Endothelial cell of umbilical vein (primary cell): ENCODE data around the gene SPG11. TPM values are rescaled to one million over a fixed set of nuclear protein-coding genes. Genes with fewer than 3 reads are reported as not detected.

ENCODE experiments used
- BruUV-seq: library from RNA; stranded (reverse); fragments of 400-500 nt; replicated peaks from 2 replicates; lab custom pipeline; 2021; lab: Mats Ljungman, UMichigan
- CTCF ChIA-PET: fragments of 300-600, 350-600 bp; sonication (Branson Sonifier 250); formaldehyde crosslinking; loops from one replicate; lab custom pipeline; 2021; ENCODE audit warnings: antibody characterized with exemption, inconsistent platforms; lab: Charles Lee
- POLR2A ChIA-PET: fragments of 300-600, 350-600 bp; sonication (Branson Sonifier 250); formaldehyde crosslinking; loops from one replicate; lab custom pipeline; 2021; ENCODE audit warnings: antibody characterized with exemption, inconsistent platforms; lab: Charles Lee
- DNase-seq: peaks from one replicate; pipeline ENCODE4 v3.0.0-alpha.2; 2011; ENCODE audit warnings: low read depth, low spot score
- FAIRE-seq: peaks from 2 replicates; lab custom pipeline; 2011; peaks lifted over from hg19 to GRCh38; lab: Jason Lieb, UNC
- H2AFZ ChIP-seq: 2 replicates; pipeline ENCODE4 v1.6.0; 2012; ENCODE audit warnings: low read depth, low read length, control low read depth, inconsistent platforms
- H3K27ac ChIP-seq: 2 replicates; pipeline ENCODE4 v1.5.1; 2011; ENCODE audit warnings: low read depth, mild to moderate bottlenecking, control low read depth, low read length, moderate library complexity; ENCODE audit not compliant: insufficient read depth
- H3K27me3 ChIP-seq, 2 experiments: 2 replicates each; pipeline versions ENCODE4 v1.6.0 to v1.6.1; 2011; ENCODE audit warnings: low read length in 2 of 2, mixed read lengths in 1 of 2; ENCODE audit not compliant: control insufficient read depth in 2 of 2, insufficient read depth in 2 of 2
- H3K36me3 ChIP-seq, 2 experiments: 2 replicates in 1 of 2; 3 replicates in 1 of 2; pipeline ENCODE4 v1.5.1; 2011; ENCODE audit warnings: low read length in 2 of 2, mild to moderate bottlenecking in 1 of 2, moderate library complexity in 1 of 2; ENCODE audit not compliant: control insufficient read depth in 2 of 2, insufficient read depth in 2 of 2; ENCODE audit errors: extremely low read depth in 1 of 2
- H3K4me1 ChIP-seq: 3 replicates; pipeline ENCODE4 v1.5.1; 2011; ENCODE audit warnings: mild to moderate bottlenecking, low read length; ENCODE audit not compliant: control insufficient read depth, insufficient read depth; ENCODE audit errors: extremely low read depth
- H3K4me2 ChIP-seq: 2 replicates; pipeline ENCODE4 v1.6.1; 2011; ENCODE audit warnings: low read length, control low read depth, mixed read lengths; ENCODE audit not compliant: insufficient read depth
- H3K4me3 ChIP-seq, 3 experiments: fragments of 200-600 bp in 1 of 3; sonication (generic), shearing (Covaris generic) in 1 of 3; replicated peaks in 1 of 3; 2 replicates each; pipeline ENCODE4 v1.5.1; 2011 to 2016; ENCODE audit warnings: control low read depth in 3 of 3, low read length in 3 of 3, mild to moderate bottlenecking in 2 of 3, inconsistent platforms in 1 of 3, low read depth in 1 of 3, moderate library complexity in 1 of 3; ENCODE audit not compliant: insufficient read depth in 1 of 3
- H3K79me2 ChIP-seq: 2 replicates; pipeline ENCODE4 v1.6.0; 2012; ENCODE audit warnings: low read length, inconsistent platforms; ENCODE audit not compliant: control insufficient read depth, insufficient read depth
- H3K9ac ChIP-seq: replicated peaks from 2 replicates; pipeline ENCODE3; 2011; ENCODE audit warnings: low read length, control low read depth; ENCODE audit not compliant: insufficient read depth; ENCODE audit errors: extremely low read depth
- H3K9me1 ChIP-seq: replicated peaks from 3 replicates; pipeline ENCODE4 v1.6.0; 2011; ENCODE audit warnings: mild to moderate bottlenecking, low read length; ENCODE audit not compliant: control insufficient read depth, insufficient read depth; ENCODE audit errors: extremely low read depth
- H3K9me3 ChIP-seq: replicated peaks from 2 replicates; pipeline ENCODE4 v1.5.1; 2012; ENCODE audit warnings: low read length, inconsistent platforms; ENCODE audit not compliant: control insufficient read depth, insufficient read depth
- H4K20me1 ChIP-seq: replicated peaks from 2 replicates; pipeline ENCODE3; 2011; ENCODE audit warnings: mild to moderate bottlenecking, low read length; ENCODE audit not compliant: control insufficient read depth, insufficient read depth; ENCODE audit errors: extremely low read depth
- EZH2 ChIP-seq: IDR thresholded peaks from 2 replicates; pipeline ENCODE4 v1.6.1; 2012; ENCODE audit warnings: borderline replicate concordance, low read depth, mild to moderate bottlenecking, moderate library complexity, low read length, inconsistent platforms; ENCODE audit not compliant: severe bottlenecking
- FOS ChIP-seq: IDR thresholded peaks from 2 replicates; pipeline ENCODE4 v1.6.1; 2011; ENCODE audit warnings: mild to moderate bottlenecking, low read length, moderate library complexity, borderline replicate concordance; ENCODE audit not compliant: insufficient read depth
- GATA2 ChIP-seq: IDR thresholded peaks from 2 replicates; pipeline ENCODE4 v1.7.0; 2011; ENCODE audit warnings: low read depth, mild to moderate bottlenecking, moderate library complexity, mixed read lengths, low read length; ENCODE audit not compliant: insufficient read length, insufficient read depth
- JUN ChIP-seq: IDR thresholded peaks from 2 replicates; pipeline ENCODE4 v1.6.1; 2011; ENCODE audit warnings: borderline replicate concordance, low read depth; ENCODE audit not compliant: insufficient read length, insufficient read depth
- MYC ChIP-seq: IDR thresholded peaks from one replicate; pipeline ENCODE4 v1.6.1; 2011; ENCODE audit warnings: mild to moderate bottlenecking, low read depth, low read length
- POLR2A ChIP-seq: IDR thresholded peaks from 2 replicates; pipeline ENCODE4 v1.6.1; 2012; ENCODE audit warnings: low read depth, mild to moderate bottlenecking, control low read depth, low read length
- POLR2AphosphoS5 ChIP-seq: IDR thresholded peaks from 2 replicates; pipeline ENCODE4 v1.6.1; 2012; ENCODE audit warnings: low read depth, mild to moderate bottlenecking, control low read depth, low read length, moderate library complexity; ENCODE audit not compliant: insufficient read depth
- dilution Hi-C: fragments of 300-500 bp; cut with MboI; formaldehyde crosslinking; loops from one replicate; pipeline ENCODE4 v1.15.0; 2019; ENCODE audit warnings: low sequenced_read_pairs; ENCODE audit not compliant: extremely low pct_ligation_motif_present
- intact Hi-C: fragments of 100-400 bp; cut with micrococcal nuclease; formaldehyde crosslinking; loops from one replicate; pipeline ENCODE4 v1.10.0; 2022
- polyA plus RNA-seq, 4 experiments: library from polyadenylated mRNA; depleted of rRNA in 3 of 4; stranded (reverse) in 3 of 4; unstranded in 1 of 4; fragments of >200 nt; gene quantifications; 2 replicates each; pipeline versions ENCODE4 v1.2.1 to v1.2.3, GENCODE V29; 2011 to 2012; ENCODE audit warnings: missing spikeins in 1 of 4
- total RNA-seq: library from RNA; stranded (reverse); gene quantifications from 2 replicates; pipeline ENCODE4 v1.2.3, GENCODE V29; 2021
- TF ChIP-seq, protein P1 (sequence below), 2 donors: IDR thresholded peaks; 1 replicate in 1 of 2; 2 replicates in 1 of 2; pipeline ENCODE4 v1.5.1; 2011; ENCODE audit warnings: low read length in 2 of 2, mild to moderate bottlenecking in 2 of 2, moderate library complexity in 2 of 2, control low read depth in 1 of 2, inconsistent platforms in 1 of 2, low read depth in 1 of 2; ENCODE audit not compliant: insufficient read depth in 1 of 2; ENCODE audit errors: extremely low read depth in 1 of 2
- TF ChIP-seq, protein P2 (sequence below): IDR thresholded peaks from 2 replicates; pipeline ENCODE4 v1.6.1; 2011; ENCODE audit not compliant: insufficient read depth, insufficient read length

SPG11 gene
- total and polyA plus RNA-seq, 2 donors (not counting 3 experiments of a cell fraction or from before 2014, with no cell fraction given) = 30.7 to 53.5 TPM

GRCh38 chr15:44706946-44707636 is 43.6 kb upstream of the SPG11 start:
- H3K9me1 ChIP-seq = no peaks in the 10 kb centered on the region
- peaks cover 0 to 10% of the 10 kb centered on the region in 2 experiments for H3K27me3 ChIP-seq
- BruUV-seq = no TSS peak
- CTCF ChIA-PET = interaction anchor here (2.1 kb wide), 1 partner anchor 44 kb away, joined by 7 read pairs; the partner anchor contains the start of gene SPG11
- no peaks in the 10 kb centered on the region for H3K9me3 ChIP-seq
- POLR2A ChIA-PET = no interaction called here
- H4K20me1 ChIP-seq = no peaks in the 10 kb centered on the region
- intact Hi-C loops (no loop called here), dilution Hi-C loops (no loop called here)
- no peak for TF ChIP-seq MYC
- no peak for TF ChIP-seq EZH2
- TF ChIP-seq, protein P1, sequence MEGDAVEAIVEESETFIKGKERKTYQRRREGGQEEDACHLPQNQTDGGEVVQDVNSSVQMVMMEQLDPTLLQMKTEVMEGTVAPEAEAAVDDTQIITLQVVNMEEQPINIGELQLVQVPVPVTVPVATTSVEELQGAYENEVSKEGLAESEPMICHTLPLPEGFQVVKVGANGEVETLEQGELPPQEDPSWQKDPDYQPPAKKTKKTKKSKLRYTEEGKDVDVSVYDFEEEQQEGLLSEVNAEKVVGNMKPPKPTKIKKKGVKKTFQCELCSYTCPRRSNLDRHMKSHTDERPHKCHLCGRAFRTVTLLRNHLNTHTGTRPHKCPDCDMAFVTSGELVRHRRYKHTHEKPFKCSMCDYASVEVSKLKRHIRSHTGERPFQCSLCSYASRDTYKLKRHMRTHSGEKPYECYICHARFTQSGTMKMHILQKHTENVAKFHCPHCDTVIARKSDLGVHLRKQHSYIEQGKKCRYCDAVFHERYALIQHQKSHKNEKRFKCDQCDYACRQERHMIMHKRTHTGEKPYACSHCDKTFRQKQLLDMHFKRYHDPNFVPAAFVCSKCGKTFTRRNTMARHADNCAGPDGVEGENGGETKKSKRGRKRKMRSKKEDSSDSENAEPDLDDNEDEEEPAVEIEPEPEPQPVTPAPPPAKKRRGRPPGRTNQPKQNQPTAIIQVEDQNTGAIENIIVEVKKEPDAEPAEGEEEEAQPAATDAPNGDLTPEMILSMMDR (IDR thresholded peaks at IDR 0.05; ENCODE audit: extremely low read depth in 1 of 2, insufficient read depth in 1 of 2, low read depth in 1 of 2, low read length in 2 of 2) = no peak
- TF ChIP-seq GATA2 = no peak
- no peak for TF ChIP-seq POLR2A
- no peak for TF ChIP-seq FOS
- TF ChIP-seq, protein P2, sequence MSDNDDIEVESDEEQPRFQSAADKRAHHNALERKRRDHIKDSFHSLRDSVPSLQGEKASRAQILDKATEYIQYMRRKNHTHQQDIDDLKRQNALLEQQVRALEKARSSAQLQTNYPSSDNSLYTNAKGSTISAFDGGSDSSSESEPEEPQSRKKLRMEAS = no peak
- TF ChIP-seq POLR2AphosphoS5 = no peak
- TF ChIP-seq JUN = no peak
- H2AFZ ChIP-seq = no peak overlapping the region
- H3K27ac ChIP-seq = no peak overlapping the region
- H3K4me2 ChIP-seq = no peak overlapping the region
- H3K4me1 ChIP-seq = peaks cover 4% of the 10 kb centered on the region
- H3K36me3 ChIP-seq = no peaks in the 10 kb centered on the region
- no peak for FAIRE-seq
- no peak overlapping the region for H3K4me3 ChIP-seq
- H3K9ac ChIP-seq = no peak overlapping the region
- peaks cover 7% of the 10 kb centered on the region for H3K79me2 ChIP-seq
- no peak for DNase-seq
